ENCODE measurements around the gene NTSR1.

NTSR1 gene

DNA sequence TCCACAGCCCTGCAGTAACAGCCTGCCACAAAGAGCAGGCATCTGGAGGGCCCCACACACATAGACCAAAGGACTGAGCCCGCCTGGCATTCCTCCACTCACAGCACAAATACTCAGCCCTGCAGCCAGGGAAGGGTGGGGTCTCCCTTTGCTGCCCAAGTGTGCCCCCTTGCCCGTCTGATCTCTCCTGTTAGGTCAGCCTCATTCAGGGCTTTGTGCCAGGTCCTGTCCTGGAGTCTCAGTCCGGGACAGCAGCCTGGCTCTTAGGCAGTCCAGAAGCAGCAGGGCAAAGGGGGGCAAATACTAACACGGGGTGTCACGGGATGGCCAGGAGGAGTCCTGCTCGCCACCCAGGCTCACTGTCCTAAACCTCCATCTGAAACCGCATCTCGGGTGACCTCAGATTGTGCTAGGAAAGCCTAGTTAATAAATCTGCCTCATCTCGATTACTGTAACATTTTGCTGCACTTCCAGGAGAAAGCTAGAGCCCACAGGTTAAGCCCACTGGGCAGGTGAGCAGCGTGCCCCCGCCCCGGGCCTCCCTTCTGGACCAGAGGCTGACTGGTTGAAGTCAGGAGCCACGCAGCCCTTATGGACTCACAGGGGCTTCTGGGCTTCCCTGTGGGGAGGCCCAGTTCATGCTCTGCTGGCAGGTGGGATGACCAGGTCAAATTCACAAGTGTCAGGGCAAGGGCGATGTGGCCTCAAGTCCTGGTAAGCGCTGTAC lies 92.8 kb downstream of the NTSR1 start:
- Histone ChIP-seq H3K36me3 (ENCODE audit: control insufficient read depth in 4 of 4, insufficient read depth in 4 of 4, low read length in 3 of 4) (peaks cover 3 to 42% (median 29%) of the 10 kb centered on the region in 4 experiments), H3K9me3 (ENCODE audit: control extremely low read depth in 1 of 5, control insufficient read depth in 4 of 5, insufficient read depth in 2 of 5, low read depth in 1 of 5, low read length in 4 of 5) (no peaks in the 10 kb centered on the region), H3K4me3 (ENCODE audit: control insufficient read depth in 1 of 7, extremely low read depth in 1 of 7, insufficient read depth in 4 of 7, low read depth in 2 of 7, low read length in 6 of 7) (no peak overlapping the region), H3K27ac (ENCODE audit: insufficient read depth in 1 of 2, low read depth in 1 of 2, low read length in 2 of 2, poor library complexity in 1 of 2, severe bottlenecking in 2 of 2) (no peak overlapping the region), H3K4me1 (ENCODE audit: control extremely low read depth in 1 of 4, control insufficient read depth in 4 of 4, insufficient read depth in 4 of 4, low read length in 3 of 4) (peaks cover 0 to 40% (median 26%) of the 10 kb centered on the region in 4 experiments), H3K27me3 (replicated peaks in 2 of 5; ENCODE audit: control insufficient read depth in 4 of 5, insufficient read depth in 5 of 5, low read length in 4 of 5) (no peaks in the 10 kb centered on the region)
- ChIA-PET CTCF (no interaction called here), POLR2A (no interaction called here)
- no peak for DNase-seq
- WGBS (ENCODE audit: insufficient coverage): 96% methylated on average over 14 of the region's 15 CpGs

DNA sequence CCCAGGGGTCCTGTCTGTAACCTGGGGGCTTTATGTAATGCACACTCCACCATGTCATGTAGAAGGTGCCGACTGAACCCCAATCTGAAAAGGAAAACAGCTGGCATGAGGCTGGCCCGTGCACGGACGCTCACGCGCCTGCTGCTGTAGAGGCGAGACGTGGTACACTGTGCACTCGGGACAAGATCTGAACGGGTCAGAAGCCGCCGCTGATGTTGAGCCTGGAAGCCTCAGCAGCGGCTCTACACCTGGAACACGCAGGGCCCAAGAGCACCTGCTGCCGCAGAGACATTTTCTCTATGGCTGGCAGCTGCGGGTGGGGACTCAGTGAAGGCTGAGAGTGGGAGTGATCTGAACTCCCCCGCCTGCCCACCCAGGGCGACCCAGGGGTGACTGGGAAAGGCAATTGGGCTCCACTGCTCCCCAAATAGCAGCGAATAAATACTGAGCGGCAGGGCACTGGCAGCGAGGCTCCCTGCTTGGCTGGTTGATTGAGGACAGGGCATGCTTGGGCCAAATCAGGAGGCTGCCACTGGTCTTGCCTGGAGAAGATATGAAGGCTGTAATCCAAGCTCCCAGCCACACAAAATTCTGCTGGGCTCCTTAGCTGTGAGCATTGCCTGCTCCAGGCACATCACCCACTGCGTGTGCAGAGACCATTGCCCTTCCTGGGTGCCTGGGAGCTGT lies 93.5 kb downstream of the NTSR1 start:
- CTCF ChIA-PET: no interaction called here
- Histone ChIP-seq H3K27ac (ENCODE audit: insufficient read depth in 1 of 2, low read depth in 1 of 2, low read length in 2 of 2, poor library complexity in 1 of 2, severe bottlenecking in 2 of 2) (no peak overlapping the region), H3K4me3 (ENCODE audit: control insufficient read depth in 1 of 7, extremely low read depth in 1 of 7, insufficient read depth in 4 of 7, low read depth in 2 of 7, low read length in 6 of 7) (no peak overlapping the region), H3K9me3 (ENCODE audit: control extremely low read depth in 1 of 5, control insufficient read depth in 4 of 5, insufficient read depth in 2 of 5, low read depth in 1 of 5, low read length in 4 of 5) (no peaks in the 10 kb centered on the region), H3K36me3 (ENCODE audit: control insufficient read depth in 4 of 4, insufficient read depth in 4 of 4, low read length in 3 of 4) (peaks cover 3 to 48% (median 29%) of the 10 kb centered on the region in 4 experiments), H3K4me1 (ENCODE audit: control extremely low read depth in 1 of 4, control insufficient read depth in 4 of 4, insufficient read depth in 4 of 4, low read length in 3 of 4) (peaks cover 0 to 42% (median 26%) of the 10 kb centered on the region in 4 experiments), H3K27me3 (replicated peaks in 2 of 5; ENCODE audit: control insufficient read depth in 4 of 5, insufficient read depth in 5 of 5, low read length in 4 of 5) (no peaks in the 10 kb centered on the region)
- 95% methylated on average over 21 of the region's 22 CpGs for WGBS (ENCODE audit: insufficient coverage)
- DNase-seq: no peak
- POLR2A ChIA-PET: no interaction called here

DNA sequence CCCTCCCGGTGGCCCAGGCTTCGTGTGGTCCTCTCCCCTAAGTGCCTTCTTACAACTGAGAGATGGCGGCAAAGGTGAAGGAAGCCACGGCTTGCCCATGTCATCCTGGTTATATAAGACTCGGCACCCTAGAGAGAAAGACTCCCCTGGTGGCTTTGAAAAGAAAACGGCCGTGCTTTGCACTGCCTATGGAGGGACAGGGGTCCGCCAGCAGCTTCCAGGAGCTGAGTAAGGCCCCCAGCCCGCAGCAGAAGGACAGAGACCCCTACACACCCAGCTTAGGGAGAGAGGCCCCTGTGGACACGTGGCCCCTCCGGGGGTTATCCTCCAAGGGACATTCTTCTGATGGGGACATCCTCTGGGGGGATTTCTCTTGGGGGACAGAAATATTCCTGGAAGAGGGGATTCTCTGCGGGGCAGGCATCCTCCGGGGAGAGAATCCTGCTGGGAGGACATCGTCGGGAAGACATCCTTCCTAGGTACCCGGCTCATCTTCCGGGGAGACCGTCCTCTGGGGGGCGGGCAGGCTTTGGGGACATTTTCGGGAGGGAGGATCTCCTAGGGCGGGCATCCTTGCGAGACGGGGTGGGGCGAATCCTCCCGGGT lies 95.5 kb downstream of the NTSR1 start:
- peak; percentile 49 to 71 (median 63) for DNase-seq
- Histone ChIP-seq H3K27ac (ENCODE audit: insufficient read depth in 1 of 2, low read depth in 1 of 2, low read length in 2 of 2, poor library complexity in 1 of 2, severe bottlenecking in 2 of 2) (no peak overlapping the region), H3K36me3 (ENCODE audit: control insufficient read depth in 4 of 4, insufficient read depth in 4 of 4, low read length in 3 of 4) (peaks cover under 1 to 49% (median 28%) of the 10 kb centered on the region in 4 experiments), H3K27me3 (replicated peaks in 2 of 5; ENCODE audit: control insufficient read depth in 4 of 5, insufficient read depth in 5 of 5, low read length in 4 of 5) (no peaks in the 10 kb centered on the region), H3K9me3 (ENCODE audit: control extremely low read depth in 1 of 5, control insufficient read depth in 4 of 5, insufficient read depth in 2 of 5, low read depth in 1 of 5, low read length in 4 of 5) (no peaks in the 10 kb centered on the region), H3K4me3 (ENCODE audit: control insufficient read depth in 1 of 7, extremely low read depth in 1 of 7, insufficient read depth in 4 of 7, low read depth in 2 of 7, low read length in 6 of 7) (peak overlapping the region; percentile 23 to 92 (median 60)), H3K4me1 (ENCODE audit: control extremely low read depth in 1 of 4, control insufficient read depth in 4 of 4, insufficient read depth in 4 of 4, low read length in 3 of 4) (peaks cover 0 to 38% (median 23%) of the 10 kb centered on the region in 4 experiments)
- 25% methylated on average over 9 of the region's 25 CpGs for WGBS (ENCODE audit: insufficient coverage)
- ChIA-PET POLR2A (no interaction called here), CTCF (interaction anchor here (1.8 kb wide), 1 partner anchor 11 kb away, joined by 6 read pairs; no protein-coding TSS in a partner anchor)

DNA sequence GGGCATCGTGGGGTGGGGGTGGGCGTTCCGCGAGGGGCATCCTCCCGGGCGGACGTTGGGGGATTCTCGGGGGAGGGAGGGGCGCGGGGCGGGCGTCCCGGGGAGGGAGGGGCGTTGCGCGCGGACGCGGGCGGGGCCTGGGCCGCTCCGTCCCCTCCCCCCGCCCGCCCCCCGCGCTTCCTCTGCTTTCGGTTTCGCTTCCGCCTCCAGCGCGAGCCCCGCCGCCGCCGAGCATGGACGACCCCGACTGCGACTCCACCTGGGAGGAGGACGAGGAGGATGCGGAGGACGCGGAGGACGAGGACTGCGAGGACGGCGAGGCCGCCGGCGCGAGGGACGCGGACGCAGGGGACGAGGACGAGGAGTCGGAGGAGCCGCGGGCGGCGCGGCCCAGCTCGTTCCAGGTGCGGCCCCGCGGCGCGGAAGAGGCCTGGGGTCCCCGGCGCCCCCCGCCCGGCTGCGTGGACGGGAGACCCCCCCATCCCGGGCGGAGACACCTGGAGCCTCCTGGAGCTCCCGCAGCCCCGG lies 96.1 kb downstream of the NTSR1 start, which contains the start of gene OGFR:
Gene OGFR, plus strand, starts transcription at position 209 of the 528 bp plus-strand sequence. Its CDS starts 25 bp downstream, at position 234.
- no peaks in the 10 kb centered on the region for H3K27me3 ChIP-seq (replicated peaks in 2 of 5; ENCODE audit: control insufficient read depth in 4 of 5, insufficient read depth in 5 of 5, low read length in 4 of 5)
- peaks cover 0 to 38% (median 23%) of the 10 kb centered on the region in 4 experiments for H3K4me1 ChIP-seq (ENCODE audit: control extremely low read depth in 1 of 4, control insufficient read depth in 4 of 4, insufficient read depth in 4 of 4, low read length in 3 of 4)
- H3K4me3 ChIP-seq (ENCODE audit: control insufficient read depth in 1 of 7, extremely low read depth in 1 of 7, insufficient read depth in 4 of 7, low read depth in 2 of 7, low read length in 6 of 7): peak within 1 kb of the TSS; percentile 42 to 92 (median 85)
- peak within 1 kb of the TSS in 1 of 2 experiments; percentile 79 for H3K27ac ChIP-seq (ENCODE audit: insufficient read depth in 1 of 2, low read depth in 1 of 2, low read length in 2 of 2, poor library complexity in 1 of 2, severe bottlenecking in 2 of 2)
- ChIA-PET POLR2A (no interaction called here), CTCF (interaction anchor here (1.5 to 1.8 kb wide), 2 partner anchors 10 to 188 kb away, joined by 3 to 6 read pairs; no protein-coding TSS in a partner anchor)
- WGBS (ENCODE audit: insufficient coverage): 0% methylated on average over 43 of the region's 77 CpGs
- H3K9me3 ChIP-seq (ENCODE audit: control extremely low read depth in 1 of 5, control insufficient read depth in 4 of 5, insufficient read depth in 2 of 5, low read depth in 1 of 5, low read length in 4 of 5): no peaks in the 10 kb centered on the region
- H3K36me3 ChIP-seq (ENCODE audit: control insufficient read depth in 4 of 4, insufficient read depth in 4 of 4, low read length in 3 of 4): peaks cover 0 to 49% (median 29%) of the 10 kb centered on the region in 4 experiments
- DNase-seq: peak; percentile 60 to 81 (median 80)

DNA sequence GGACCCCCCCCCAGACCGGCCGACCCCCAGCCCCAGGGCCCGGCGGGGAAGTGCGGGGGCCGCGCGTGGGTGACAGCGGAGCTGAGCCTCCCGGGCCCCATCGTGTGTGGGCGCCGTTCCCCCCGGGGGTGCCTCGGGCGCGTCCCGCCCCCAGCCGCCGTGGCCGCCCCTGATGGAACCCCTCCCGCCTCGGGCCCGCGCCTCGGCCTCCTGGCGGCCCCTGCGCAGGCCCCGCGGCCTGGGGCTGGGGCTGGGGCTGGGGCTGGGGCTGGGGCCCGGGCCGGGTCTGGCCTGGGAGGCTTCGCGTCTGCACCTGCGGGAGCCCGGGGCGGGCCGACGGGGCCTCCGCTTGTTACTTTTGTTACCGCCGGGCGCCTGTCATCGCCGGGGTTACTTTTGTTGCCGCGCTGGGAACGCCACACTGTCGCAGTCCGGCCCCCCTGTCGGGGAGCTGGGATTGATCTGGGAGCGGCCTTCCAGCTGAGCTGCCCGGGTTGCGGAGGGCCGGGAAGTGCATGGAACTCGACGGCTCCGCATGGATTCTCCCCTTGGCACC lies 96.6 kb downstream of the NTSR1 start:
- ChIA-PET POLR2A (interaction anchor here (0.7 kb wide), 1 partner anchor 153 kb away, joined by 3 read pairs; no protein-coding TSS in a partner anchor), CTCF (interaction anchor here (1.2 to 1.8 kb wide), 3 partner anchors 10 to 189 kb away, joined by 3 to 6 read pairs (median 3); no protein-coding TSS in a partner anchor)
- Histone ChIP-seq H3K27me3 (replicated peaks in 2 of 5; ENCODE audit: control insufficient read depth in 4 of 5, insufficient read depth in 5 of 5, low read length in 4 of 5) (no peaks in the 10 kb centered on the region), H3K4me3 (ENCODE audit: control insufficient read depth in 1 of 7, extremely low read depth in 1 of 7, insufficient read depth in 4 of 7, low read depth in 2 of 7, low read length in 6 of 7) (peak overlapping the region; percentile 42 to 92 (median 85)), H3K9me3 (ENCODE audit: control extremely low read depth in 1 of 5, control insufficient read depth in 4 of 5, insufficient read depth in 2 of 5, low read depth in 1 of 5, low read length in 4 of 5) (no peaks in the 10 kb centered on the region), H3K27ac (ENCODE audit: insufficient read depth in 1 of 2, low read depth in 1 of 2, low read length in 2 of 2, poor library complexity in 1 of 2, severe bottlenecking in 2 of 2) (peak overlapping the region in 1 of 2 experiments; percentile 79), H3K36me3 (ENCODE audit: control insufficient read depth in 4 of 4, insufficient read depth in 4 of 4, low read length in 3 of 4) (peaks cover 2 to 49% (median 27%) of the 10 kb centered on the region in 4 experiments), H3K4me1 (ENCODE audit: control extremely low read depth in 1 of 4, control insufficient read depth in 4 of 4, insufficient read depth in 4 of 4, low read length in 3 of 4) (peaks cover 0 to 38% (median 23%) of the 10 kb centered on the region in 4 experiments)
- no peak for DNase-seq
- WGBS (ENCODE audit: insufficient coverage): under 1% methylated on average over 43 of the region's 58 CpGs

DNA sequence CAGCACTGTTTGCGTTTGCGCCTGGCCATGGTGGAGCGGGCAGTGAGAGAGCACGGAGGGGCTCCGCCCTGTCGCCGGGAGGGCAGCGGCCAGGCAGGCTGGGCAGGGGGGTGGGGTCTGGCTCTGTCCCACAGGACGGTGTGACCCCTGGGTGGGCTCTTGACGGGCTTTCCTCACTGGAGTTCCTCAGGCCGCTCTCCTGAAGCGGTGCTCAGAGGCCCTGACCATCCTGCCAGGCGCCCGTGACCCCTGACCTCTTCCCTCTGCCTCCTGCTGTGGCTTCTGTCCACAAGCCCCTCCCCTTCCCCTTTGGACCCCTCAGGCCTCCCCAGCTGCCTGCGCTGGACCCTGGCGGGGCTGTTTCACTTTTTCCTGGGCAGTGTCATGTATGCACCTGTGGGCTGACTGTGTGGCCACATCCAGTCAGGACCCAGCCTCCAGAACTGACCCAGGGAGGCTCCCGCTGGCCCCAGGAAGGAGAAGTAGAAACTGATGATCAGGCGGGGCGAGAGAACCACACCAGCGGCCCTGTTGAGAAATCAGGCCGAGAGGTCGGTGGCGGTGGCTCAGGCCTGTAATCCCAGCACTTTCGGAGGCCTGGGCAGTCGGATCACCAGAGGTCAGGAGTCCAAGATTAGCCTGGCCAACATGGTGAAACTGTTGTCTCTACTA lies 97.2 kb downstream of the NTSR1 start:
- POLR2A ChIA-PET: interaction anchor here (0.7 kb wide), 1 partner anchor 154 kb away, joined by 3 read pairs; no protein-coding TSS in a partner anchor
- Histone ChIP-seq H3K27me3 (replicated peaks in 2 of 5; ENCODE audit: control insufficient read depth in 4 of 5, insufficient read depth in 5 of 5, low read length in 4 of 5) (no peaks in the 10 kb centered on the region), H3K4me1 (ENCODE audit: control extremely low read depth in 1 of 4, control insufficient read depth in 4 of 4, insufficient read depth in 4 of 4, low read length in 3 of 4) (peaks cover 0 to 38% (median 23%) of the 10 kb centered on the region in 4 experiments), H3K4me3 (ENCODE audit: control insufficient read depth in 1 of 7, extremely low read depth in 1 of 7, insufficient read depth in 4 of 7, low read depth in 2 of 7, low read length in 6 of 7) (peak overlapping the region; percentile 42 to 92 (median 85)), H3K36me3 (ENCODE audit: control insufficient read depth in 4 of 4, insufficient read depth in 4 of 4, low read length in 3 of 4) (peaks cover 3 to 50% (median 28%) of the 10 kb centered on the region in 4 experiments), H3K27ac (ENCODE audit: insufficient read depth in 1 of 2, low read depth in 1 of 2, low read length in 2 of 2, poor library complexity in 1 of 2, severe bottlenecking in 2 of 2) (peak overlapping the region in 1 of 2 experiments; percentile 58), H3K9me3 (ENCODE audit: control extremely low read depth in 1 of 5, control insufficient read depth in 4 of 5, insufficient read depth in 2 of 5, low read depth in 1 of 5, low read length in 4 of 5) (no peaks in the 10 kb centered on the region)
- DNase-seq: no peak
- 51% methylated on average over 25 of the region's 25 CpGs for WGBS (ENCODE audit: insufficient coverage)
- CTCF ChIA-PET: interaction anchor here (1.2 to 1.5 kb wide), 2 partner anchors 101 to 189 kb away, joined by 3 read pairs; no protein-coding TSS in a partner anchor

All from common myeloid progenitor, CD34-positive (primary cell).